GM19351 (cell line): Measurements from ENCODE around the gene GTF2H3.
"Not testable (repeated sequence)": the region's sequence is repeated elsewhere in the genome, so short reads cannot be mapped to it uniquely, and the experiment has no call there.

ENCODE experiments used
- ATAC-seq: cut with Tn5 transposase; IDR thresholded peaks from one replicate; pipeline ENCODE4 v1.9.1; 2021; ENCODE audit warnings: mild to moderate bottlenecking, moderate library complexity; ENCODE audit not compliant: unreplicated experiment

GTF2H3 gene

GRCh38 chr12:123633379-123634141 lies at the start of gene GTF2H3, which contains the start of gene EIF2B1:
TSS of gene GTF2H3 (plus strand) at chr12:123633829. CDS start at chr12:123633860, 31 bp downstream.
TSS of gene EIF2B1 (minus strand) at chr12:123633686. CDS start at chr12:123633557, 129 bp downstream.
- ATAC-seq: peak; percentile 96

DNA sequence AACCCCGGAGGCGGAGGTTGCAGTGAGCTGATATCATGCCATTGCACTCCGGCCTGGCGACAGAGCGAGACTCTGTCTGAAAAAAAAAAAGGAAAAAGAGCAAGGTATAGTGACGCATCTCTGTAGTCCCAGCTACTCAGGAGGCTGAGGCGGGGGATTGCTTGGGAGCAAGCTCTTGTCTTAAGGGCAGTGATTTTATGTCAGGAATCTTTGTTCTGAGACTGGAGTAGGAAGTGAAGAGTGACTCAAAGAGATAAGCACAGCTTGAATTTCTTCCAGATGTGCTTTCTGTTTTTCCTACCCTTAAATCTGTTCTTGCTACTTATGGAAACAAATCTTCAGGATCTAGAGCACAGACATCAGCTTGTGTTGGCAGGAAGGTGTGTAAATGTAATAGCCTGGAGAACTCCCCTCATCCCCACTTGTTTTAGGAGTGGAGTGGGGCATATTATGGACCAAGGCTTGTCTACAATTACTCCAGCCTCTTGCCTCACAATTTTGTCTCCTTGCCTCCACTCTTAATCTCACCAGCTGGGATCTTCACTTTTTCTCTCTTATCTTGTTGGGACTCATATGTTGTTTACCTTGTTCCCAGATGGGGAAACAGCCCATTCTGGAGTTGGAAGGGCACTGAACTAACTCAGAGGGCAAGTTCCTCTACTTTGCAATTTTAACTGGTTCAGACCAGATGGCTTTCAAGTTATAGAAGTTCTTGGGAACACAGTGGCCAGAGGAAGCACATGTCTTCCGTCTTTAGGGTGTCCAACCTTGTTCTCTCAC lies 41.7 kb upstream of the GTF2H3 start:
- ATAC-seq: no peak

DNA sequence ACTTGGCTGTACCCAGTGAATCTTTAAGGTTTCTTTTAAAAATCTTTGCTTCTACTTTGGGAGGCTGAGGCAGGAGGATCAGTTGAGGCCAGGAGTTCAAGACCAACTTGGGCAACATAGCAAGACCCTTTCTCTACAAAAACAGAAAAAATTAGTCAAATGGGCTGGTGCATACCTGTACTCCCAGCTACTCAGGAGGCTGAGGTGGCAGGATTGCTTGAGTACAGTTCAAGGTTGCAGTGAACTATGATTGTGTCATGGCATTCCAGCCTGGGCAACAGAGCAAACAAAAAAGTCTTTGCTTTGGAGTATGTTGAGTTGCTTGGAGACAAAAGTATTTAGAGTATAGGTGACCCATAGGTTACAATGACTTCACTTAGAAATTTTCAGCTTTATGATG lies 37.9 kb upstream of the GTF2H3 start:
- ATAC-seq: no peak

GRCh38 chr12:123597100-123597499 lies 36.5 kb upstream of the GTF2H3 start:
- no peak for ATAC-seq

- no peak for ATAC-seq
These were observed 35.1 kb upstream of the GTF2H3 start for GRCh38 chr12:123598522-123598921.

- no peak for ATAC-seq
These were observed 34.3 kb upstream of the GTF2H3 start for GRCh38 chr12:123599310-123599709.

DNA sequence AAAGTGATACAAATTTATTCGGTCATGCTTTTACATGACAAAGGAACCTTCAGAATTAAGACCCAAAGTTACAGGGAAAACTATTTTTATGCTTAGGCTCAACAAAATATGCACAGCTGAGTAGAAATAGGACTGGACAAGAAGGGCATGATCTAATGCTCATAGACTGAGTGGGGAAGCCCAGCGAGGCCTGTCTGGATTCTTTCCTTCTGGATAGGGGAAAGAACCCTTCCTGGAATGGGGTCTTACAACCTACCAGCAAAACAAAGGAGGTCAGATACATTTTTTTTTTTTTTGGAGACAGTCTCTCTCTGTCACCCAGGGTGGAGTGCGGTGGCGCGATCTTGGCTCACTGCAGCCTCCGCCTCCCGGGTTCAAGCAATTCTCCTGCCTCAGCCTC lies 33.9 kb upstream of the GTF2H3 start:
- ATAC-seq: no peak

DNA sequence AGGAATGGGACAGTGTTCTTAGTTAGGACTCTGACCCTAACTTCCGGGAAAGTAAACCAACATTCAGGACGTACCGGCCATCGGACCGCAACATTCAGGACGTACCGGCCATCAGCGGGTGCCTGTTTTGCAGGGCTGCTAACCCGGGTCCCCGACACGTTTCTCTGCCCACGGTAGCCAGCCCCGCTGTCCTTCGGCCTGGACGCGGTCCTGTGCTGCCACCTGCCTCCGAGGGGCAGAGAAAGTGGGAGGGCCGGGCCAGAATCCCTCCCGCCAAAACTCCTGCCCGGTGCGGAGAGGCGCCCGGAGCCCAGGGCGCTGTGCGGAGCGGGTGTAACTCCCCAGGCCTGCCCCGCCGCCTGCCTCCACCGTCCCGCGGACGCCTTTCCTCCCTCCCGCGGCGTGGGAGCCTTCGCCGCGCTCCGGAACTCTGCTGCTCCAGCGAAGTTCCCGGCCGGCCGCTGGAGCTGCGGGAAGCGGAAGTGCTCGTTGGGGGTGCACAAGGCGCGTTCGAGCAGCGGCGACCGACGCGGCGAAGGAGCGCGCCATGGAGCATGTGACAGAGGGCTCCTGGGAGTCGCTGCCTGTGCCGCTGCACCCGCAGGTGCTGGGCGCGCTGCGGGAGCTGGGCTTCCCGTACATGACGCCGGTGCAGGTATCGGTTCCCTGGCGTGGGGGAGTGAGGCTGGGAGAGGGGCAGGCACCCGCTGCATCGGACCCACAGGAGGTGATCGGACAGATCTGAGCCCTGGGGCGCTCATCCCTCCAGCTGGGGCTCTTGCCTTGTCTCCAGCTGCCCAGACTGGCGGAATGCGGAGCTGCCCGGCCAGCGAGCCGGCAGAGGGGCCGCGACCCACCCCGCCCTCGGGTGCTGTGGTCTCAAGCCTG lies 31.8 kb upstream of the GTF2H3 start, which contains the start of gene DDX55:
DDX55 (plus strand) TSS at position 498 of the 888 bp plus-strand sequence; CDS start at position 548, 50 bp downstream.
- ATAC-seq: peak; percentile 87

GRCh38 chr12:123602651-123603195 lies 30.9 kb upstream of the GTF2H3 start:
- ATAC-seq: no peak

DNA sequence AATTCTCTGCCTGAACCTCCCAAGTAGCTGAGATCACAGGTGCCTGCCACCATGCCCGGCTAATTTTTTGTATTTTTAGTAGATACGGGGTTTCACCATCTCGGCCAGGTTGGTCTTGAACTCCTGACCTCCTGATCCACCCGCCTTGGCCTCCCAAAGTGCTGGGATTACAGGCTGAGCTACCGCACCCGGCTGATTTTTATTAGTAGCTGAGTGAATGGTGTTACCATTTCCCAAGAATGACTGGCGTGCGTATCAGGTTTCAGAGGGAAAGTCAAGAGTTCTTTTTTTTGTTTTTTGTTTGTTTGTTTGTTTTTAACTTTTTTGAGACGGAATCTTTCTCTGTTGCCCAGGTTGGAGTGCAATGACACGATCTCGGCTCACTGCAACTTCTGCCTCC lies 30.1 kb upstream of the GTF2H3 start:
- not testable (repeated sequence) for ATAC-seq

DNA sequence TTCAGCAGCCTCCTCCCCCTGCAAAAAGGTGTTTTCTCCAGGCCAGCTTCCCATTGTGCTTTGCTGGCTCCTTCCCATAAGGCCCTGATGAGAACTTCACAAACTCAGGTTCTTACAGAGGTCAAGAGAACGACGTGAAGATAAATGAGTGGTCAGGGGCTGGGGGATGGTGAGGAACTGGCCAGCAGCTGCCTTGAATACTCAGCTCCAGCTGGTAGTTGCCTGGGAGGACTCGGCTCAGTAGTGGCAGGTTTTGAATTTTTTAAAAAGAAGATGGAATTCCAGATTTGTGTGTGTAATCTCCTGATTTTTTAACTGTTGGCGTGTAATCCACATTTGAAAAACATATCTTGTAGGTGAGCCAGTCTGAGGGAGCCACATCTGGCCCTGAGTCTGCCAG lies 25.9 kb upstream of the GTF2H3 start:
- no peak for ATAC-seq

GRCh38 chr12:123608182-123608581 lies 25.4 kb upstream of the GTF2H3 start:
- no peak for ATAC-seq

DNA sequence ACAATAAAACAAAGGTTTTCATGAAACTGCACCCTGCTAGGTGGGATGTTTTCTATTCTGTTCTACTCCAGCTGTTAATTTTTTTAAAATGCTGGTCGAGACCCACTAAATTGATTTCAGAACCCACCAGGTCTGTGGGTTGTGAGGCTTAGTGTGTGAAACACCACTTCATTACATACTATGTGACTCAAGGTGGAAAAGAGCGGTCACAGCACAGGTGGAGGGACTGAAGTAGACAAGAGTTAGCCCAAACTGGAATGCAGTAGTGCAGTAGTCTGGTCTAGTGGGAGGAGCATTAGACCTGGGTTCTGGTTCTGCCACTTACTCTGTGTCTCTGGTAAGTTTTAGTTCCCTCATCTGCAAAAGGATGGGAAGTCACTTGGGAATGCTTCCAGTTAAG lies 19.5 kb upstream of the GTF2H3 start:
- ATAC-seq: no peak

- no peak for ATAC-seq
These were observed 19.1 kb upstream of the GTF2H3 start for GRCh38 chr12:123614531-123614930.

DNA sequence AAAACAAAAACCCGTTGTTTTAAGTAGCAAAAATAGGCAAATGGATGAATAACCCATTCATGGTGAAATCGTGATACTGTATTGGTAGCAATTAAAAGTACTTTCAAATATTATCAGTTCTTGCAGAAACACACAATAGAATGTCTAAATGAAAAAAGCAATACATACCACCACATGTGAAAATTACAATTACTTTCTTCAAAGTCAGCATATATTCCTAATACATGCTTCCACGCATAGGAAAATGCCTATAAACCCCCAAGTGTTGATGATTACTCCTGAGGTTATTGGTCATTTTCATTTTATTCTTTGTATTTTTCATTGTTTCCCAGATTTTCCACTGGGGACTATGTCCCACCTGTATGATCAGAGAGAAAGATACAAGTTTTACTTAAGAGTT lies 16.5 kb upstream of the GTF2H3 start:
- ATAC-seq: no peak

GRCh38 chr12:123617580-123617979 lies 16.0 kb upstream of the GTF2H3 start:
- no peak for ATAC-seq

- no peak for ATAC-seq
These were observed 12.5 kb upstream of the GTF2H3 start for GRCh38 chr12:123621101-123621500.

GRCh38 chr12:123621619-123622530 lies 11.8 kb upstream of the GTF2H3 start:
- ATAC-seq: no peak

- ATAC-seq: no peak
These were observed 523 bp downstream of the GTF2H3 start for GRCh38 chr12:123634142-123634561.

DNA sequence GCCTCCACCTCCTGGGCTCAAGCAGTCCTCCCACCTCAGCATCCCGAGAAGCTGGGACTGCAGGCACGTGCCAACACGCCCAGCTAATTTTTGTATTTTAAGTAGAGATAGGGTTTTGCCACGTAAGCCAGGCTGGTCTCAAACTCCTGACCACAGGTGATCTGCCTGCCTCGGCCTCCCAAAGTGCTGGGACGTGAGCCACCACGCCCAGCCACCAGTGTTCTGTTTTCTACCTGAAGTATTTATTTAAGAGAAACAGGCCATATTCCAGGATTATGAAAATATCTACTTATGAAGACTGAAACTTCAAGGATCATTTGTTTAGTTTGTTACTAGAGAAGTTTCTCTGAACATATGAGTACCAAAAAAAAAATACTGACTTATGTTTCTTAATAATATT lies 10.3 kb downstream of the GTF2H3 start:
- no peak for ATAC-seq
